NT2/D1 (cell line): ENCODE measurements around the gene NSMF.

Experiments
- YY1 ChIP-seq: IDR thresholded peaks from 2 replicates; pipeline ENCODE4 v1.6.1; 2011; ENCODE audit not compliant: insufficient read length, insufficient read depth
- ZNF274 ChIP-seq: IDR thresholded peaks from 2 replicates; pipeline ENCODE4 v1.6.1; 2011; ENCODE audit warnings: mild to moderate bottlenecking, low read depth, low read length

DNA sequence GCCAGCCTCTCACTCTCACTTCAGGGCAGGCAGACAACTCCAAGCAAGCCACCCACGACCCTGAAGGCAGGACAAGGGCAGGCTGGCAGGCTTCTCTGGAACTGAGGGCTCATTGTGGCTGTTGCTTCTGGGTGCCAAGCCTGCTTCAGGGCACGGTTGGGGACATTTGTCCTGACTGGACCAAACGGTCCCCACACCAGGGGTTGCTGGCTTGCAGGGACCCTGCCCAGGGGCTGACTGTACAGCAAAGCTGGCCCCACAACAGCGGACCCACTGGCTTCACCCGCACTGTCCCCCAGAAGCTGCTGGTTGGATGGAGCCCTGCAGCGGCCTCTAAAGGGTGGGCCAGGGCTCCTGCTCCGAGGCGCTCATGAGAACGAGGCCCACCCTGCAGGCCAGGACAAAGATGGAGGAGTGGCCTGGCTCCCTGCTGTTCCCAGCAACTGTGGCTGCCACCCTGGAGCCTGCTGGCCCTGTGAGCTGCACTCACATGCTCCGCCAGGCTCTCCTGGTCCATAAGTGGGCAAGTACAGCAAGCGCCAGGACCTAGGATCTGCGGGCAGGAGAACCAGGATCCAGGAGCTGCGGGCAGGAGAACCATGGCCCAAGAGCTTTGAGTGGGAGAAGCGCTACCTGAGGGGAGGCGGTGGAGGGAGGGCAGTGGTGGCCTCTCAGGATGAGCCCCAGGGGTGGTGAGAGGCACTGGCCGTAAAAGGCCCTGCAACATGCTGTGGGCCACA, 34.4 kb upstream of the NSMF start:
- no peak for TF ChIP-seq ZNF274
- no peak for TF ChIP-seq YY1
